K562 (cell line): ENCODE measurements around the gene FZD1. TPM values are rescaled to one million over a fixed set of nuclear protein-coding genes. Genes with fewer than 3 reads are reported as not detected.
A peak's percentile ranks its signal among the peaks of the same experiment; 100 is the strongest.

ENCODE experiments used
- BCLAF1 ChIP-seq, 2 experiments: fragments of 450-650 bp in 1 of 2; IDR thresholded peaks; 2 replicates each; pipeline ENCODE4 v1.6.1; 2011 to 2017; ENCODE audit warnings: low read depth in 2 of 2, antibody characterized with exemption in 1 of 2, borderline replicate concordance in 1 of 2, low read length in 1 of 2, mild to moderate bottlenecking in 1 of 2, mixed read lengths in 1 of 2; ENCODE audit not compliant: control insufficient read depth in 1 of 2
- EGR1 ChIP-seq: fragments of 450-650 bp; conservative IDR thresholded peaks from 2 replicates; pipeline ENCODE4 v1.6.1; 2017; ENCODE audit warnings: mild to moderate bottlenecking
- ELF2 ChIP-seq: fragments of 250-450 bp; sonication (Bioruptor Pico); IDR thresholded peaks from 2 replicates; pipeline ENCODE4 v1.5.0; 2021; ENCODE audit warnings: mild to moderate bottlenecking
- ETS1 ChIP-seq: conservative IDR thresholded peaks from 2 replicates; pipeline ENCODE4 v1.6.1; 2011; ENCODE audit warnings: low read depth, mild to moderate bottlenecking, low read length; ENCODE audit not compliant: control insufficient read depth
- HBP1 ChIP-seq: fragments of 450-650 bp; formaldehyde crosslinking; IDR thresholded peaks from 2 replicates; pipeline ENCODE4 v1.4.0; 2022; ENCODE audit warnings: missing genetic modification characterization
- HMG20A ChIP-seq: fragments of 450-650 bp; formaldehyde crosslinking; conservative IDR thresholded peaks from 2 replicates; pipeline ENCODE4 v1.4.0; 2020; ENCODE audit warnings: mild to moderate bottlenecking, mixed read lengths
- IRF2 ChIP-seq: sonication (generic); formaldehyde crosslinking; IDR thresholded peaks from 2 replicates; pipeline ENCODE4 v1.8.1; 2022; ENCODE audit warnings: mild to moderate bottlenecking, missing genetic modification reagents
- PTRF ChIP-seq: fragments of 450-650 bp; IDR thresholded peaks from 2 replicates; pipeline ENCODE4 v1.6.1; 2016; ENCODE audit warnings: mild to moderate bottlenecking, missing genetic modification characterization, missing compliant biosample characterization
- UBTF ChIP-seq, 2 experiments: IDR thresholded peaks; 2 replicates each; pipeline ENCODE4 v1.6.1; 2012; ENCODE audit warnings: improper control_type of control experiment in 2 of 2, low read depth in 2 of 2, low read length in 2 of 2, borderline replicate concordance in 1 of 2
- ZNF217 ChIP-seq: sonication (generic); formaldehyde crosslinking; IDR thresholded peaks from 2 replicates; pipeline ENCODE4 v1.8.0; 2022; ENCODE audit warnings: mild to moderate bottlenecking, missing genetic modification reagents
- ZNF511 ChIP-seq: sonication (generic); formaldehyde crosslinking; IDR thresholded peaks from 2 replicates; pipeline ENCODE4 v1.8.0; 2022; ENCODE audit warnings: mild to moderate bottlenecking, missing genetic modification reagents
- polyA plus RNA-seq, 8 experiments: library from polyadenylated mRNA; depleted of rRNA in 4 of 8; stranded (reverse) in 5 of 8; unstranded in 3 of 8; fragments of >200 nt; fragmentation: Nextera tagmentation in 2 of 8; fragmentation: Illumina TruSeq in 1 of 8; extraction: Ambion mirVana in 2 of 8; extraction: Trizol in 1 of 8; gene quantifications; 2 replicates each; pipeline versions ENCODE4 v1.2.1 to v1.2.3, GENCODE V29; 2011 to 2014; ENCODE audit warnings: inconsistent platforms in 1 of 8, missing spikeins in 1 of 8
- total RNA-seq, 7 experiments: library from RNA; depleted of rRNA in 6 of 7; stranded (reverse); fragments of >200 nt in 6 of 7; fragmentation: Illumina TruSeq in 2 of 7; extraction: Trizol in 2 of 7; gene quantifications; 2 replicates each; pipeline versions ENCODE4 v1.2.1 to v1.2.3, GENCODE V29; 2011 to 2021; ENCODE audit warnings: low replicate concordance in 1 of 7

Gene FZD1
- total and polyA plus RNA-seq, 9 of the 15 experiments (the other 6 are each of a cell fraction or from before 2014, with no cell fraction given), result 0.25 to 5.1 (median 1.8) TPM

GRCh38 chr7:91299952-91300775 lies 35.9 kb downstream of the FZD1 start (continued):
- TF ChIP-seq BCLAF1 (IDR thresholded peaks at IDR 0.05; ENCODE audit: borderline replicate concordance in 1 of 2, control insufficient read depth in 1 of 2, low read depth in 2 of 2, low read length in 1 of 2), result 0 out of 4 replicates have a peak, but pooled peaks of 1 of the 2 experiments have one; percentile 11
- TF ChIP-seq HBP1 (CRISPR knock-in tag), result 0 out of 2 replicates have a peak, but pooled peaks have one; percentile 67
- no peak for TF ChIP-seq ETS1
- no peak for TF ChIP-seq EGR1
- no peak; the same call in 1 of the 2 replicates for TF ChIP-seq PTRF
- TF ChIP-seq HMG20A (CRISPR knock-in tag), result no peak
- TF ChIP-seq ZNF511 (CRISPR knock-in tag), result no peak
- no peak for TF ChIP-seq IRF2 (CRISPR knock-in tag)
- no peak for TF ChIP-seq UBTF (IDR thresholded peaks at IDR 0.05; ENCODE audit: borderline replicate concordance in 1 of 2, low read depth in 2 of 2, low read length in 2 of 2)
- TF ChIP-seq ZNF217, result no peak
- TF ChIP-seq ELF2 (CRISPR knock-in tag), result no peak
